Activated T-cell treated with anti-CD3 and anti-CD28 coated beads, Interleukin-2, amount 50 U/mL, for 1 hour (primary cell): Measurements from ENCODE around the gene SLX4IP.

ENCODE experiments used
- DNase-seq: peaks from one replicate; pipeline ENCODE4 v3.0.0-alpha.2; 2020

Gene SLX4IP

GRCh38 chr20:10498200-10498599, 63.1 kb downstream of the SLX4IP start:
- DNase-seq = no peak

- peak; percentile 24 for DNase-seq
Measured at GRCh38 chr20:10501402-10501801, 66.3 kb downstream of the SLX4IP start.

DNA sequence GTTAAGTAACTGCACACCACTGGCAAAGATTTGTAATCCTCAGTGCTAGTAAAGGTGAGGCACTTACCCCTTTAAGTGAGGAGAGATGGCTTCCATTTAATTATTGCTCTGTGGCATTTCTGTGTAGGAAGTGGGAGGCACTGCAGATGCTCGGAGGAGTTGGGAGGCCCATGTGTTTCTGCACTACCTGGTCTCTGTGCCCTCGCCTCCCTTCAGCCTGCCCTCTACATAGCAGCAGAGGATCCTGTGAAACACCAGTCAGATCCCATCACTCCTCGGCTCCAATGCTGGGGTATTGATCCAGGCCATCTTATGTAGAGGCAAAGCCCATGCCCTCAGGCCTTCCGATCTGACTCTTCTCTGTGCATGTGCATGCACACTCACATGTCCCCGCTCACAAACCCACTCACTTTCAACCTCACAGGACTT, 67.0 kb downstream of the SLX4IP start:
- peak; percentile 19 for DNase-seq

- no peak for DNase-seq
Measured at GRCh38 chr20:10504608-10504993, 69.5 kb downstream of the SLX4IP start.

- DNase-seq = no peak
Measured at GRCh38 chr20:10504994-10505730, 70.1 kb downstream of the SLX4IP start.

- no peak for DNase-seq
Measured at GRCh38 chr20:10505827-10506226, 70.7 kb downstream of the SLX4IP start.

- DNase-seq = no peak
Measured at GRCh38 chr20:10507052-10507451, 71.9 kb downstream of the SLX4IP start.

DNA sequence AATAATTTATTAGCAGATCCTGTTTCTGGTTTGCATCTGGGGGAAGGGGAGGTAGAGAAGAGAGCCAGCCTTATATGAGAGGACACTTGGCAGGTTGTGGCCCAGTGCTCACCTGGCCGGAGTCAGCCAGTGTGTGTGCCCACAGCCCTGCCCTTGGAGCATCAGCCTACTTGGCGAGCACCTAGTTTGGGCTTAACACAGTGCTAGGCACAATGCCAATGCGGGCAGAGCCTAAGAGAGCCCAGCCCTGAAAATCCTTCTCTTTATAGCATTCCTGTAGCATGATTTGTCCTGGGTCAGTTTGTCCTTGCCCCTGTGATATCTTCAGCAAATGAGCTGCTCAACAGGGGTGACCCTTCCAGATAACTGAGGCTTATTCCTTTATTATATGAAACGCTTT, 73.0 kb downstream of the SLX4IP start:
- DNase-seq = no peak

DNA sequence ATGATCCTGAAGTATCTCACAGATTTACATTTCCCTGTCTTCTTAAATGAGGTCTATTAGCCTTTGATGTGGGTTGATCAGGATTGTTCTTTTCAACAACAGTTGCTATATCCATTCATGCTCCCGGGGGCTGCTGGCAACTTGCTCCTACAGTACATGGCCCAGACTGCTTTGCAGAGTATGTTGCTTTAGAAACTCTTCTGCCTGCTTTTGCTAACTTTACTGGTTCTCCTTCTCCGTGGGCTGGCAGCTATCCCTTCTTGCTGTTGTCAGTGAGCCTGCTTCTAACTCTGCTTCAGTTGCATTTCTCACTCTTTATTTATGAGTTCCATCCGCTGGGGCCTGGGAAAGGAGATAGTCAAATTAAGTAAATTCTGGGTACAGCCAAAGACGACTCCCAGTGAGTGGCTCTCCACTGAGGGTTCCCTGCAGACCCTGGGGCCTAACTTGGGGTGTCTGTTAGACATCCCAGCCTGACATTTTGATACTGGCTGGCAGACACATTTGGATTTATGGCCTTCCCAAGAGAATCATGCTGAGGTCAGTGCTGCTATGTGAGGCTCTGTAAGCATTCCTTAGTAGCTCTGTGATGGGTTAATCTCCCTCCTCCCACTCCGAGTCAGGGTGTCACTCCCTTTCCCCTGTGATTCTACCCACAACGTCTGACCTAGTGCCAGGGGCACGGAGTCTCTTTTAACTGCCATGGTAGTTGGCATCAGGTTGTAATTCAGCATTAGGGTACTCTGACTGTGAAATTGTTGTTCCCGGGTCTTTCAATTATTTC, 73.6 kb downstream of the SLX4IP start:
- no peak for DNase-seq

DNA sequence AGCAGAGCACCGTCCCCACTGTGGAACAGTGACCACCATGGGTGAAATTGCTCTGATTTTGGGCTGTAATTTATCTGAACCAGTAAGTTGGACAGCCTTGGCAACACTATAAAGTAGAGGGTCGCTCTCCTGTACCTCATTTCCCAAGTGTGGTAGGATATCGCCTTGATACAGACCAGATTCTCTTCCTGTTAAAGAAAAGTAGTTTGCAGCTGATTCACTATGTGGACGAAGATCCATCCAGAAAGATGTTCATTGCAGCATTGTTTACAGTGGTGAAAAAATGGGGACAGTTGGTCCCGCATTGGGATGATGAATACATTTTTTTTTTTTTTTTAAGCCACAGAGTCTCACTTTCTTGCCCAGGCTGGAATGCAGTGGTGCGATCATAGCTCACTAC, 74.3 kb downstream of the SLX4IP start:
- DNase-seq = no peak

- no peak for DNase-seq
Measured at GRCh38 chr20:10510216-10510615, 75.1 kb downstream of the SLX4IP start.

DNA sequence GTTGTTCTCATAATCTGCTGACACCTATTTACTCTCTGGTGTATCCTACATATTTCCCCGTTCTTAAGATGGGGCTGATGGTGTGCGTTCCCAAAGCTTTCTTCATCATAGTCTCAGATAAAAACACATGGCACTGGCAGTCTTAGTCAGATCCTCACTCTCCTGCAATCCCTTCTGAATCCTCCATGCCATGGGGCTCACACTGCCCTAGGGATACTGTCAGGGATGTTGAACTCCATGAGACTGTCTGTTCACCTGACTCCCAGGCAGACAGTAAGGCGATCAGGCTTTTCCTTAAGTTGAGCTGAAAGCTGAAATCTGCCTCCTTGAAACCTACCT, 76.0 kb downstream of the SLX4IP start:
- DNase-seq = no peak

- peak; percentile 51 for DNase-seq
Measured at GRCh38 chr20:10511509-10512251, 76.6 kb downstream of the SLX4IP start.

GRCh38 chr20:10513061-10513460, 78.0 kb downstream of the SLX4IP start:
- no peak for DNase-seq

GRCh38 chr20:10513931-10514575, 78.9 kb downstream of the SLX4IP start:
- DNase-seq = no peak

DNA sequence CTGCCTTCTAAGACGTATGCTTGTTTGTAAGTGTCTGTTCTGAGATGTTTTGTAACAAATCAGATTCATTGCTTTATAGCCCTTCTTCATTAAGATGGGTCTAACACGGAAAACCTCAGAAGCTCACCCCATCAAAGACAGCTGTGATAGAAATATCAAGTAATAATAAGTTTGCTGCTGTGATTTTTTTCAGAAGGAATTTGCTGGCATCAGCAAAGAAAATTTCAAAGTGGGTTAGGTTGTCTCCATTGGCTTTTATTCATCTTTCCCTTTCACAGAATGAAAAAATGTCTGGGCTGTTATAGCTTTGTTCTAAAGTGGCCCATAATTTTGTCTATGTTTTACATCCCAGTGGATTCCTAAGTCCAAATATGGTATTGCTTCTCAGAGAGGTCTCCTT, 81.4 kb downstream of the SLX4IP start:
- DNase-seq = no peak

DNA sequence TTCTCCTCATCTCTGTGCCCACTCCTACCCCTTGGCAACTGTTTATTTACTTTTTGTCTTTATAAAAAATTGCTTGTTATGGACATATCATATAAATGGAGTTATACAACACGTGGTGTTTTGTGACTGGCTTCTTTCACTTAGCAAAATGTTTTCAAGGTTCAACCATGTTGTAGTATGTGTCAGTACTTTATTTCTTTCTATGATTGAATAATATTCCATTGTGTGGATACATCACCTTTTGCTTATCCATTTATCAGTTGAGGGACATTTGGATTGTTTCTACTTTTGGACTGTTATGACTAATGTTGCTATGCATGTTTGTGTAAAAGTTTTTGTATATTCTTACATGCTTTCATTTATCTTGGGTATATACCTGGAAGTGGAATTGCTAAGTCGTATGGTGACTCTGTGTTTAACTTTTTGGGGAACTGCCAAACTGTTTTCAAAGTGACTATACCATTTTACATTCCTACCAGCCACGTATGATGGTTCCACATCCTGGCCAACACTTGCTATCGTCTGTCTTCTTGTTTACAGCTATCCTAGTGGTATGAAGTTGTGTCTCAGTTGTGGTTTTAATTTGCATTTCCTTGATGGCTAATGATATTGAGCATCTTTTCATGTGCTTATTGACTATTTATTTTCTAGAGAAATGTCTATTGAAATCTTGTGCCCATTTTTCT, 84.4 kb downstream of the SLX4IP start:
- DNase-seq = no peak

- DNase-seq = no peak
Measured at GRCh38 chr20:10520528-10520927, 85.4 kb downstream of the SLX4IP start.

- no peak for DNase-seq
Measured at GRCh38 chr20:10521068-10521831, 86.1 kb downstream of the SLX4IP start.

DNA sequence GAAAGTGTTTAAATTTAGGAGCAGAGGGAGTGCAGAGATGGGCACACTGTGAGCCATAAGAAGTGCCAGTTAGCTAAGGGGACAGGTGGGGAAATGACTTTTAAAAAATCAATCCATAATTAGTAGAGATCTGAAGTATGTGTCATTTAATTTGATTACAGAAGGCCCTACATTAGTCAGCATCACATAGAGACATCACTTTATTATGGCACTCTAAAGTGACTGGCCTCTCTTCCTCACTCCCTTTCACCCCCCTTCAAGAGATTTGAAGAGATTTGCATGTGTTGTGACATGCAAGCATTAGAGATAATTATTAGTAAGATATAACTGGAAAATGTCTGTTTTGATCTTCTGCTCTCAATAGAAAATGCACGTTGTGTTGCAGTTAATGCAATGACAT, 86.7 kb downstream of the SLX4IP start:
- no peak for DNase-seq

DNA sequence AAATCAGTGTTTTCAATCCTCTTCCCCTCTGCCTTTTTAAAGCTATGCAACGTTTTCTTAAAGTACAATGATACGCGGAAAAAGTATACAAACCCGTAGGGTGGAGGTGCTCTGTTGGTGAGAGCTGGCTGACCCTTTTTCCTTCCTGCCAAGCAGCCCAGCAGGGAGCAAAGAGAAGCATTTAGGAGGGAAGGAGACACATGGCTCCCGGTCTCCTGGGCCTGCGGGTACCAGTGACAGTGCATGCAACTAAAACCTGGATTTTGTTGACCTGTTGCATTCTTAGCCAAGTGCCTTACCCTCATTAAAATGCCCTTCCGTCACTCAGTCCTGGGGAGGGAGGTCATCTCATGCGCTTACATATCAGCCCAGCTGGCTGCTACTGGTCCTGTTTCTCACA, 87.2 kb downstream of the SLX4IP start:
- no peak for DNase-seq

DNA sequence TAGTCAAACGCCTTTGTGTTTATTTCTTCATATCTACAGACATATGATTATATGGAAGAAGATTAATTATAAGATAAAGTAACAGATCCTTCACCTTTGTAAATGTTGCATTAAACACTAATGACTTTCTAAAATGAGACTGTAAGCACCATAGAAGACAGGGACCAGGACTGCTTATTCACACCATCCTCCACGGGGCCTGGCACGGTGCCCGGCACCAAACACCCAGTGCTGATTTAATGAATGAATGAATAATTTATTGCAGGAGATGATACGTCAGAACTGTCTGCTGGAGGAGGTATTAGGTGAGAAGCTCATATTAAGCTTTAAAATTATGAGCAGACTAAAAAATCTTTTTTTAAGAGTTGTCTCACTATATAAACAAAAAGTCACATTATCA, 88.3 kb downstream of the SLX4IP start:
- no peak for DNase-seq
